Endothelial cell of umbilical vein (primary cell): Measurements from ENCODE around the gene ICA1L. TPM values are rescaled to one million over a fixed set of nuclear protein-coding genes. Genes with fewer than 3 reads are reported as not detected.
"Not testable (repeated sequence)": the region's sequence is repeated elsewhere in the genome, so short reads cannot be mapped to it uniquely, and the experiment has no call there.

Experiments
- BruUV-seq: library from RNA; stranded (reverse); fragments of 400-500 nt; replicated peaks from 2 replicates; lab custom pipeline; 2021; lab: Mats Ljungman, UMichigan
- CTCF ChIA-PET: fragments of 300-600, 350-600 bp; sonication (Branson Sonifier 250); formaldehyde crosslinking; loops from one replicate; lab custom pipeline; 2021; ENCODE audit warnings: antibody characterized with exemption, inconsistent platforms; lab: Charles Lee
- POLR2A ChIA-PET: fragments of 300-600, 350-600 bp; sonication (Branson Sonifier 250); formaldehyde crosslinking; loops from one replicate; lab custom pipeline; 2021; ENCODE audit warnings: antibody characterized with exemption, inconsistent platforms; lab: Charles Lee
- DNase-seq: peaks from one replicate; pipeline ENCODE4 v3.0.0-alpha.2; 2011; ENCODE audit warnings: low read depth, low spot score
- FAIRE-seq: peaks from 2 replicates; lab custom pipeline; 2011; peaks lifted over from hg19 to GRCh38; lab: Jason Lieb, UNC
- H2AFZ ChIP-seq: 2 replicates; pipeline ENCODE4 v1.6.0; 2012; ENCODE audit warnings: low read depth, low read length, control low read depth, inconsistent platforms
- H3K27ac ChIP-seq: 2 replicates; pipeline ENCODE4 v1.5.1; 2011; ENCODE audit warnings: low read depth, mild to moderate bottlenecking, control low read depth, low read length, moderate library complexity; ENCODE audit not compliant: insufficient read depth
- H3K27me3 ChIP-seq, 2 experiments: 2 replicates each; pipeline versions ENCODE4 v1.6.0 to v1.6.1; 2011; ENCODE audit warnings: low read length in 2 of 2, mixed read lengths in 1 of 2; ENCODE audit not compliant: control insufficient read depth in 2 of 2, insufficient read depth in 2 of 2
- H3K36me3 ChIP-seq, 2 experiments: 2 replicates in 1 of 2; 3 replicates in 1 of 2; pipeline ENCODE4 v1.5.1; 2011; ENCODE audit warnings: low read length in 2 of 2, mild to moderate bottlenecking in 1 of 2, moderate library complexity in 1 of 2; ENCODE audit not compliant: control insufficient read depth in 2 of 2, insufficient read depth in 2 of 2; ENCODE audit errors: extremely low read depth in 1 of 2
- H3K4me1 ChIP-seq: 3 replicates; pipeline ENCODE4 v1.5.1; 2011; ENCODE audit warnings: mild to moderate bottlenecking, low read length; ENCODE audit not compliant: control insufficient read depth, insufficient read depth; ENCODE audit errors: extremely low read depth
- H3K4me2 ChIP-seq: 2 replicates; pipeline ENCODE4 v1.6.1; 2011; ENCODE audit warnings: low read length, control low read depth, mixed read lengths; ENCODE audit not compliant: insufficient read depth
- H3K4me3 ChIP-seq, 3 experiments: fragments of 200-600 bp in 1 of 3; sonication (generic), shearing (Covaris generic) in 1 of 3; replicated peaks in 1 of 3; 2 replicates each; pipeline ENCODE4 v1.5.1; 2011 to 2016; ENCODE audit warnings: control low read depth in 3 of 3, low read length in 3 of 3, mild to moderate bottlenecking in 2 of 3, inconsistent platforms in 1 of 3, low read depth in 1 of 3, moderate library complexity in 1 of 3; ENCODE audit not compliant: insufficient read depth in 1 of 3
- H3K79me2 ChIP-seq: 2 replicates; pipeline ENCODE4 v1.6.0; 2012; ENCODE audit warnings: low read length, inconsistent platforms; ENCODE audit not compliant: control insufficient read depth, insufficient read depth
- H3K9ac ChIP-seq: replicated peaks from 2 replicates; pipeline ENCODE3; 2011; ENCODE audit warnings: low read length, control low read depth; ENCODE audit not compliant: insufficient read depth; ENCODE audit errors: extremely low read depth
- H3K9me1 ChIP-seq: replicated peaks from 3 replicates; pipeline ENCODE4 v1.6.0; 2011; ENCODE audit warnings: mild to moderate bottlenecking, low read length; ENCODE audit not compliant: control insufficient read depth, insufficient read depth; ENCODE audit errors: extremely low read depth
- H3K9me3 ChIP-seq: replicated peaks from 2 replicates; pipeline ENCODE4 v1.5.1; 2012; ENCODE audit warnings: low read length, inconsistent platforms; ENCODE audit not compliant: control insufficient read depth, insufficient read depth
- H4K20me1 ChIP-seq: replicated peaks from 2 replicates; pipeline ENCODE3; 2011; ENCODE audit warnings: mild to moderate bottlenecking, low read length; ENCODE audit not compliant: control insufficient read depth, insufficient read depth; ENCODE audit errors: extremely low read depth
- CTCF ChIP-seq, 2 donors: IDR thresholded peaks; 1 replicate in 1 of 2; 2 replicates in 1 of 2; pipeline ENCODE4 v1.5.1; 2011; ENCODE audit warnings: low read length in 2 of 2, mild to moderate bottlenecking in 2 of 2, moderate library complexity in 2 of 2, control low read depth in 1 of 2, inconsistent platforms in 1 of 2, low read depth in 1 of 2; ENCODE audit not compliant: insufficient read depth in 1 of 2; ENCODE audit errors: extremely low read depth in 1 of 2
- EZH2 ChIP-seq: IDR thresholded peaks from 2 replicates; pipeline ENCODE4 v1.6.1; 2012; ENCODE audit warnings: borderline replicate concordance, low read depth, mild to moderate bottlenecking, moderate library complexity, low read length, inconsistent platforms; ENCODE audit not compliant: severe bottlenecking
- FOS ChIP-seq: IDR thresholded peaks from 2 replicates; pipeline ENCODE4 v1.6.1; 2011; ENCODE audit warnings: mild to moderate bottlenecking, low read length, moderate library complexity, borderline replicate concordance; ENCODE audit not compliant: insufficient read depth
- GATA2 ChIP-seq: IDR thresholded peaks from 2 replicates; pipeline ENCODE4 v1.7.0; 2011; ENCODE audit warnings: low read depth, mild to moderate bottlenecking, moderate library complexity, mixed read lengths, low read length; ENCODE audit not compliant: insufficient read length, insufficient read depth
- JUN ChIP-seq: IDR thresholded peaks from 2 replicates; pipeline ENCODE4 v1.6.1; 2011; ENCODE audit warnings: borderline replicate concordance, low read depth; ENCODE audit not compliant: insufficient read length, insufficient read depth
- MAX ChIP-seq: IDR thresholded peaks from 2 replicates; pipeline ENCODE4 v1.6.1; 2011; ENCODE audit not compliant: insufficient read depth, insufficient read length
- MYC ChIP-seq: IDR thresholded peaks from one replicate; pipeline ENCODE4 v1.6.1; 2011; ENCODE audit warnings: mild to moderate bottlenecking, low read depth, low read length
- POLR2A ChIP-seq: IDR thresholded peaks from 2 replicates; pipeline ENCODE4 v1.6.1; 2012; ENCODE audit warnings: low read depth, mild to moderate bottlenecking, control low read depth, low read length
- POLR2AphosphoS5 ChIP-seq: IDR thresholded peaks from 2 replicates; pipeline ENCODE4 v1.6.1; 2012; ENCODE audit warnings: low read depth, mild to moderate bottlenecking, control low read depth, low read length, moderate library complexity; ENCODE audit not compliant: insufficient read depth
- dilution Hi-C: fragments of 300-500 bp; cut with MboI; formaldehyde crosslinking; loops from one replicate; pipeline ENCODE4 v1.15.0; 2019; ENCODE audit warnings: low sequenced_read_pairs; ENCODE audit not compliant: extremely low pct_ligation_motif_present
- intact Hi-C: fragments of 100-400 bp; cut with micrococcal nuclease; formaldehyde crosslinking; loops from one replicate; pipeline ENCODE4 v1.10.0; 2022
- polyA plus RNA-seq, 4 experiments: library from polyadenylated mRNA; depleted of rRNA in 3 of 4; stranded (reverse) in 3 of 4; unstranded in 1 of 4; fragments of >200 nt; gene quantifications; 2 replicates each; pipeline versions ENCODE4 v1.2.1 to v1.2.3, GENCODE V29; 2011 to 2012; ENCODE audit warnings: missing spikeins in 1 of 4
- total RNA-seq: library from RNA; stranded (reverse); gene quantifications from 2 replicates; pipeline ENCODE4 v1.2.3, GENCODE V29; 2021

ICA1L gene
- total and polyA plus RNA-seq, 2 donors (not counting 3 experiments of a cell fraction or from before 2014, with no cell fraction given), result 1.6 to 3.7 TPM

- ChIA-PET POLR2A (no interaction called here), CTCF (interaction anchor here (2.2 kb wide), 1 partner anchor 12 kb away, joined by 5 read pairs; no protein-coding TSS in a partner anchor)
- Histone ChIP-seq H3K4me1 (no peaks in the 10 kb centered on the region), H3K9me1 (no peaks in the 10 kb centered on the region), H3K9me3 (no peaks in the 10 kb centered on the region), H3K4me3 (no peak overlapping the region), H3K79me2 (no peaks in the 10 kb centered on the region), H3K36me3 (no peaks in the 10 kb centered on the region), H2AFZ (no peak overlapping the region), H3K9ac (no peak overlapping the region), H4K20me1 (no peaks in the 10 kb centered on the region), H3K27me3 (no peaks in the 10 kb centered on the region), H3K4me2 (no peak overlapping the region), H3K27ac (no peak overlapping the region)
- DNase-seq, result no peak
- intact Hi-C loops (no loop called here), dilution Hi-C loops (no loop called here)
- peak; percentile 35 for FAIRE-seq
- no TSS peak for BruUV-seq
- TF ChIP-seq MYC (no peak), GATA2 (no peak), FOS (no peak), POLR2A (no peak), MAX (no peak), EZH2 (no peak), JUN (no peak), POLR2AphosphoS5 (no peak), CTCF (IDR thresholded peaks at IDR 0.05; ENCODE audit: extremely low read depth in 1 of 2, insufficient read depth in 1 of 2, low read depth in 1 of 2, low read length in 2 of 2) (no peak)
Measured at GRCh38 chr2:202858601-202859000, 13.0 kb downstream of the ICA1L start.

GRCh38 chr2:202849343-202849742 is 22.2 kb downstream of the ICA1L start:
- H3K4me3 ChIP-seq, FAIRE-seq, H4K20me1 ChIP-seq, H3K36me3 ChIP-seq, H3K4me2 ChIP-seq, H3K27me3 ChIP-seq, H3K9me1 ChIP-seq, intact Hi-C loops, H2AFZ ChIP-seq, H3K9me3 ChIP-seq, POLR2A ChIA-PET, CTCF ChIA-PET, H3K27ac ChIP-seq, H3K9ac ChIP-seq, BruUV-seq, H3K4me1 ChIP-seq, H3K79me2 ChIP-seq, DNase-seq, dilution Hi-C loops: not testable (repeated sequence)
